GM12872 (cell line): ENCODE data around the gene TATDN2.

Experiments
- TF ChIP-seq, protein P1 (sequence below): IDR thresholded peaks from 3 replicates; pipeline ENCODE4 v1.5.1; 2011; ENCODE audit warnings: low read depth, mild to moderate bottlenecking, low read length, moderate library complexity; ENCODE audit not compliant: insufficient read depth

TATDN2 gene

DNA sequence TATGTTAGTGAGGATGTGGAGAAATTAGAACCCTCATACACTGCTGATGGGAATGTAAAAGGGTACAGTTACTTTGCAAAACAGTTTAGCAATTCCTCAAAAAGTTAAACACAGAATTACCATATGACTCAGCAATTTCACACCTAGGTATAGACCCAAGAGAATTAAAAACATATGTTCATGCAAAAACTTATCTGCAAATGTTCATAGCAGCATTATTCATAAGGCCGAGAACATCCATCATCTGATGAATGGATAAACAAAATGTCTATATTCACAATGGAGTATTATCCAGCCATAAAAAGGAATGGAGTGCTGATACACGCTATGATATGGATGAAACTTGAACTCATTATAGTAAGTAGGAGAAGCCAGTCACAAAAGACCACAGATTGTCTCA, 62.3 kb downstream of the TATDN2 start:
- TF ChIP-seq, protein P1, sequence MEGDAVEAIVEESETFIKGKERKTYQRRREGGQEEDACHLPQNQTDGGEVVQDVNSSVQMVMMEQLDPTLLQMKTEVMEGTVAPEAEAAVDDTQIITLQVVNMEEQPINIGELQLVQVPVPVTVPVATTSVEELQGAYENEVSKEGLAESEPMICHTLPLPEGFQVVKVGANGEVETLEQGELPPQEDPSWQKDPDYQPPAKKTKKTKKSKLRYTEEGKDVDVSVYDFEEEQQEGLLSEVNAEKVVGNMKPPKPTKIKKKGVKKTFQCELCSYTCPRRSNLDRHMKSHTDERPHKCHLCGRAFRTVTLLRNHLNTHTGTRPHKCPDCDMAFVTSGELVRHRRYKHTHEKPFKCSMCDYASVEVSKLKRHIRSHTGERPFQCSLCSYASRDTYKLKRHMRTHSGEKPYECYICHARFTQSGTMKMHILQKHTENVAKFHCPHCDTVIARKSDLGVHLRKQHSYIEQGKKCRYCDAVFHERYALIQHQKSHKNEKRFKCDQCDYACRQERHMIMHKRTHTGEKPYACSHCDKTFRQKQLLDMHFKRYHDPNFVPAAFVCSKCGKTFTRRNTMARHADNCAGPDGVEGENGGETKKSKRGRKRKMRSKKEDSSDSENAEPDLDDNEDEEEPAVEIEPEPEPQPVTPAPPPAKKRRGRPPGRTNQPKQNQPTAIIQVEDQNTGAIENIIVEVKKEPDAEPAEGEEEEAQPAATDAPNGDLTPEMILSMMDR = no peak

DNA sequence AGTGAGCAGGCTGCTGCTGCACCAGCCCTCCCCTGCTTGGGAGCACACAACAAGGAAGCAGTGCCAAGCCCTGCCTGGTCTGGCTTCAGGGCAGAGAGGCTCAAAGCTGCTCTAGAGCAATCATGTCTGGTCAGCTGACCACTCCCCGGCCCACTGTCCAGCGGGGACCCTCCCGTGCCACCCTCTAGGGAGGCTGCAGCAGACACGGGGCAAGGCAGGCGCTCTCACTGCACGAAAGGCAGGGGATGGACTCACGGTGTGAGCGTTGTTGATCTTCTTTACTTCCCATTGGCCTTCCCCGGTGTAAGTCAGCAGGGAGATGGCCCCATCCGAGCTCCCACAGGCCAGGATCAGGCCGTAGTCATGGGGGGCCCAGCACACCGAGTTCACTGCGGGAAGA, 63.5 kb downstream of the TATDN2 start:
- TF ChIP-seq, protein P1 = no peak

DNA sequence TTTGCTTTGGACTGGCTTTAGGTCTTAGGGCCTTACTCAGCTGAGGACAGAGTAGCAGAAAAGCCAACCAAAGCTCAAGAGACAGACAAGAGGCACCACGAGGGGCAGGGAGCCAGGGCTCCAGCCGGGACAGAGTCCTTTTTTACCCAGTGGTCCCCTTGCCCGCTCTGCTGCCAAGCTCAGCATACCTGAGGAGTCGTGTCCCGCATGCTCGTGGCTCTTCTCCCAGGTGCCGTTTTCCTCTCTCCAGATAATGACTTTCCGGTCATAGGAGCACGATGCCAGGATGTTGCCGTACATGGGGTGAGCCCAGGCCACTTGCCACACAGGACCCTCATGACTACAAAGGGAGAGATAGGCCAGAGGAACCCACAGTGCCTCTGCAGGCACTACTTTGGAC, 64.1 kb downstream of the TATDN2 start:
- TF ChIP-seq, protein P1 = no peak

DNA sequence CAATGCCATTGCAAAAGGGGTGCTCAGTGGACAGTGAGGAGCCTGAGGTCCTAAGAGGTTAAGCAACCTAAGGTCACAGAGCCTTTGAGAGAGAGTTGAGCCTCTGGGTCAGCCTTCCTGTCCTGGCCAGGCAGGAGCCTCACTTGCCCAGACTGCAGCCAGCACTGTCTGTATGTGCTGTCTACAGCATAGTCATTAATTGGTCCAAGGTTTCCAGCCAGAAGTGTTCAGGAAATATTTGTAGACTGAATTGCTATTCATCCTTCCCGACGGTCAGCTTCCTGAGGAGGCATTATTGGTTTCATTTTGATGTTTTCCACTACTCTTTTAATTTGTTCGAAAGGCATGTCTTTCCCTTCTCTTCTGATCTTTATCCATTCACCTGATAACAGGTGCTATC, 64.6 kb downstream of the TATDN2 start:
- TF ChIP-seq, protein P1 = no peak

DNA sequence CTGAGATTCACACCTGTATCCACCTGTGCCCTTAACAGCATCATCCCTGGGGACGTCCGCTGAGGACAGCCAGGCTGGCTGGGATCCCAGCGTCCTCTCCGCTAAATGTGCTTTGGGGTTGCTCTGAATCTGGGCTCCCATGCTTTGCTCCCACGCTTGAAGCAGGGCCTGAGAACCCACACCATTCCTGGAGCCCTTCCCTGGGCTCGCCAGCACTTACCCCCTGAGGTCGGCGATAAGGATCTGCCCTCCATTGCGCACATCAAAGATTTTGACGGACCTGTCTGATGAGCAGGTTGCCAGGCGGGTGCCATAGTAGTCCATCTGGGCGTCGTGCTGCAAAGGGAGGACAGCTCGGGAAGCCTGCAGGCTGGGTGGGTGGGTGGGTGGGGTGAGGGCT, 66.8 kb downstream of the TATDN2 start:
- TF ChIP-seq, protein P1 = no peak

DNA sequence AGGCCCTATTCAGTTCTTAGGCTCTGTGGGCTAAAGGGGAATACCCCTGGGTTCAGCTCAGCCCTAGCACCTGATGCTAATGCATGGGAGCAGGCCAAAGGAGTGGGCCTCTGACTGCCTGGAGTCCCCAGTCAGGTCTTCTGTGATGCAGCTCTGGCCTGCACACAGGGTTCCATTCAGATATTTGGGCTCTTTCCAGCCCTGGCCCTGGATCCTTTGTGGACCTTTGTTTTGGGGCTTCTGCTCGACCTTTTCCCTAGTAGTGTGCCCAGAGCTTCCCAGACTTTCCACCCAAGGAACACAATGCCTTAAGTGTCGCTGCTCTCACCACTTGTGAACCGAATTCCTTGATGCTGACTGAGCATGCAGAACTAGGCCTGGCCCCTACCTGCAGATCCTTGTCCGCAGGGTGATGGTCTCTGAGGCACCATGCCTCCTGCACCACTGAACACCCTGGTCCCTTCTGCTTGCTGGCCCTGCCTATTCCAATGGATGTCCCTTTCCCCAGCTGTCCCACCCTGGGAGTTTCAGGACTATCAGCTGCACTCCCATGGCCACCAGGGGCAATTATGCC, 67.6 kb downstream of the TATDN2 start:
- TF ChIP-seq, protein P1 = no peak

DNA sequence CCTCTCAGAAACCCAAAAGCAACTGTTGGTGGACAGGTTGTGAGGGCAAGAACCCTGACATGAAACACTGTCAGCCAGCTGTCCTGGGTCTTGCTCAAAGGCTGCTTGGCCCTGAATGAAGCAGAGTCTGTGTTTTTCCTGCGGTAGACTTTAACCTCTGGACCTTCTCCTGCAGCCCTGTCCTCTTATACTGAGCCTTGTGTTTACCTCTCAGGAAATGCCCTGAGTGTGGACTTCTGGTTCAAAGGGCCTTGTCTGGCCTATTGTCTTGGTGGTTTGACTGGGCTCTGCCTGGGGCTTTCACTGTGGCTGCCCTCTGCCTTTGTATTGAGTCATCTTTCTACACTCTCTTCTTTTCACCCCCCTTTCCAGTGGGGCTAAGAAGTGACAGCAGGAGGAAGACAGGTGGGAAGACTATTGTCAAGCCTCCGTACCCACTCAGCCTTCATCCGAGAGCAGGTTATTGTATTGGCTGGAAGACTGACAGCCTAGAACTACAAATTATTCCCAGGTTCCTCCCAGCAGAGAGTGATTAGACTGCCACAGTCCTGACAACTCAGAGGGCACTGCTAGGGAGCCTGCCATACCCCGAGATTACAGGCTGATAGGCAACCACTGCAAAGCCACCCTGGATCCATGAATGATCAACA, 69.2 kb downstream of the TATDN2 start:
- TF ChIP-seq, protein P1 = no peak
